GM19238 (cell line): ENCODE measurements around the gene VASN.
"Not testable (repeated sequence)": the region's sequence is repeated elsewhere in the genome, so short reads cannot be mapped to it uniquely, and the experiment has no call there.

Experiments
- DNase-seq: peaks from one replicate; pipeline ENCODE4 v3.0.0; 2011; ENCODE audit warnings: low spot score; ENCODE audit not compliant: insufficient read length

The VASN gene

GRCh38 chr16:4383591-4384444, 12.2 kb downstream of the VASN start:
- DNase-seq, result no peak

- no peak for DNase-seq
Observed at GRCh38 chr16:4384509-4384942, 12.9 kb downstream of the VASN start.

- no peak for DNase-seq
Observed at GRCh38 chr16:4385066-4385788, 13.6 kb downstream of the VASN start.

GRCh38 chr16:4385789-4386450, 14.3 kb downstream of the VASN start:
- DNase-seq, result no peak

- no peak for DNase-seq
Observed at GRCh38 chr16:4386451-4386805, 14.8 kb downstream of the VASN start.

- DNase-seq, result no peak
Observed at GRCh38 chr16:4386951-4387565, 15.4 kb downstream of the VASN start.

- no peak for DNase-seq
Observed at GRCh38 chr16:4387781-4388180, 16.1 kb downstream of the VASN start.

GRCh38 chr16:4388271-4389021, 16.8 kb downstream of the VASN start:
- DNase-seq, result no peak

GRCh38 chr16:4389051-4389955, 17.7 kb downstream of the VASN start:
- DNase-seq, result no peak

- DNase-seq, result no peak
Observed at GRCh38 chr16:4390266-4391260, 18.9 kb downstream of the VASN start.

- DNase-seq, result no peak
Observed at GRCh38 chr16:4391631-4392381, 20.2 kb downstream of the VASN start.

GRCh38 chr16:4392382-4393239, 21.0 kb downstream of the VASN start:
- no peak for DNase-seq

- no peak for DNase-seq
Observed at GRCh38 chr16:4393240-4393600, 21.6 kb downstream of the VASN start.

- DNase-seq, result not testable (repeated sequence)
Observed at GRCh38 chr16:4393850-4394249, 22.2 kb downstream of the VASN start.

- DNase-seq, result no peak
Observed at GRCh38 chr16:4395055-4395726, 23.5 kb downstream of the VASN start.

GRCh38 chr16:4399001-4399730, 27.5 kb downstream of the VASN start:
- no peak for DNase-seq
